Measurements from ENCODE around the gene BTBD10.

GRCh38 chr11:13384908-13385640, 77.9 kb downstream of the BTBD10 start:
- TF ChIP-seq CTCF (IDR thresholded peaks at IDR 0.05; ENCODE audit: low read depth, low read length, missing input control), result peak; percentile 48
- no peak for TF ChIP-seq TAF1 (conservative IDR thresholded peaks at IDR 0.05)
